Activated CD8-positive, alpha-beta memory T cell treated with anti-CD3 and anti-CD28 coated beads, Interleukin-2, amount 10 ng/mL, durations not matched to agents 7 days and 5 days (primary cell): Measurements from ENCODE around the gene NUP85. TPM values are rescaled to one million over a fixed set of nuclear protein-coding genes. Genes with fewer than 3 reads are reported as not detected.

Experiments
- ATAC-seq: fragments of 150-1000 bp; cut with Tn5 transposase; one replicate; pipeline ENCODE4 v1.10.0; 2021; ENCODE audit warnings: moderate library complexity
- CTCF ChIA-PET: fragments of 350-600 bp; sonication (Branson Sonifier 250); formaldehyde crosslinking; loops from one replicate; lab custom pipeline; 2021; ENCODE audit warnings: antibody characterized with exemption; lab: Charles Lee
- DNase-seq: peaks from one replicate; pipeline ENCODE4 v3.0.0-alpha.2; 2020
- H3K27ac Mint-ChIP-seq: one replicate; pipeline ENCODE4 v1.8.0; 2021; ENCODE audit warnings: mild to moderate bottlenecking, mixed read lengths
- H3K27me3 Mint-ChIP-seq: one replicate; pipeline ENCODE4 v1.8.0; 2021; ENCODE audit warnings: mixed read lengths
- H3K36me3 Mint-ChIP-seq: one replicate; pipeline ENCODE4 v1.8.0; 2021; ENCODE audit warnings: mild to moderate bottlenecking, mixed read lengths
- H3K4me1 Mint-ChIP-seq: one replicate; pipeline ENCODE4 v1.8.0; 2021; ENCODE audit warnings: mixed read lengths
- H3K4me3 Mint-ChIP-seq: one replicate; pipeline ENCODE4 v1.8.0; 2021; ENCODE audit warnings: mild to moderate bottlenecking, moderate library complexity, mixed read lengths
- H3K9me3 Mint-ChIP-seq: one replicate; pipeline ENCODE4 v1.8.0; 2022; ENCODE audit warnings: low read depth, mixed read lengths
- total RNA-seq, 2 experiments: library from RNA; stranded (reverse); gene quantifications; one replicate each; pipeline ENCODE4 v1.2.3, GENCODE V29; 2021

NUP85 gene
- total RNA-seq, 2 experiments from 2014 or later = 164 to 176 TPM

GRCh38 chr17:75208161-75208560 lies 2.7 kb downstream of the NUP85 start:
- peak overlapping the region; percentile 24 for H3K4me3 Mint-ChIP-seq
- DNase-seq (no peak), ATAC-seq (no peak)
- peaks cover 28% of the 10 kb centered on the region for H3K36me3 Mint-ChIP-seq
- peaks cover 22% of the 10 kb centered on the region for H3K4me1 Mint-ChIP-seq
- no peak overlapping the region for H3K27ac Mint-ChIP-seq
- CTCF ChIA-PET = interaction anchor here (0.7 to 2.9 kb wide), 7 partner anchors 13 to 247 kb away, joined by 3 to 12 read pairs (median 6); partner anchors contain the start of gene MIF4GD
- no peaks in the 10 kb centered on the region for H3K9me3 Mint-ChIP-seq
- H3K27me3 Mint-ChIP-seq = no peaks in the 10 kb centered on the region

GRCh38 chr17:75209061-75209460 lies 3.6 kb downstream of the NUP85 start:
- Mint-ChIP-seq H3K27ac (peak overlapping the region; percentile 47), H3K9me3 (no peaks in the 10 kb centered on the region), H3K4me1 (peaks cover 19% of the 10 kb centered on the region), H3K4me3 (no peak overlapping the region), H3K27me3 (no peaks in the 10 kb centered on the region), H3K36me3 (peaks cover 33% of the 10 kb centered on the region)
- CTCF ChIA-PET = interaction anchor here (0.6 to 1.8 kb wide), 7 partner anchors 12 to 925 kb away, joined by 3 to 7 read pairs (median 6); partner anchors contain the start of gene MIF4GD
- DNase-seq (no peak), ATAC-seq (no peak)

- H3K27me3 Mint-ChIP-seq = no peaks in the 10 kb centered on the region
- H3K4me1 Mint-ChIP-seq = no peaks in the 10 kb centered on the region
- CTCF ChIA-PET = interaction anchor here (1.4 kb wide), 1 partner anchor 46 kb away, joined by 4 read pairs; no protein-coding TSS in a partner anchor
- no peaks in the 10 kb centered on the region for H3K9me3 Mint-ChIP-seq
- DNase-seq (no peak), ATAC-seq (no peak)
- peaks cover 48% of the 10 kb centered on the region for H3K36me3 Mint-ChIP-seq
- H3K27ac Mint-ChIP-seq = no peak overlapping the region
- no peak overlapping the region for H3K4me3 Mint-ChIP-seq
These were observed 12.7 kb downstream of the NUP85 start for GRCh38 chr17:75218131-75218530.

GRCh38 chr17:75219815-75220214 lies 14.3 kb downstream of the NUP85 start:
- Mint-ChIP-seq H3K27ac (no peak overlapping the region), H3K4me3 (no peak overlapping the region), H3K36me3 (peaks cover 47% of the 10 kb centered on the region), H3K4me1 (no peaks in the 10 kb centered on the region), H3K27me3 (no peaks in the 10 kb centered on the region), H3K9me3 (no peaks in the 10 kb centered on the region)
- no peak for DNase-seq
- CTCF ChIA-PET = interaction anchor here (0.7 to 2.5 kb wide), 5 partner anchors 11 to 23 kb away, joined by 3 to 9 read pairs (median 6); no protein-coding TSS in a partner anchor
- ATAC-seq = no peak

- CTCF ChIA-PET = interaction anchor here (0.5 to 1.6 kb wide), 5 partner anchors 13 to 111 kb away, joined by 3 to 4 read pairs (median 3); no protein-coding TSS in a partner anchor
- ATAC-seq (no peak), DNase-seq (no peak)
- Mint-ChIP-seq H3K9me3 (no peaks in the 10 kb centered on the region), H3K4me3 (no peak overlapping the region), H3K27me3 (no peaks in the 10 kb centered on the region), H3K36me3 (peaks cover 44% of the 10 kb centered on the region), H3K27ac (no peak overlapping the region), H3K4me1 (no peaks in the 10 kb centered on the region)
These were observed 19.5 kb downstream of the NUP85 start for GRCh38 chr17:75225016-75225415.

- CTCF ChIA-PET = interaction anchor here (3.6 kb wide), 1 partner anchor 12 kb away, joined by 23 read pairs; no protein-coding TSS in a partner anchor
- Mint-ChIP-seq H3K36me3 (peaks cover 55% of the 10 kb centered on the region), H3K9me3 (no peaks in the 10 kb centered on the region), H3K27me3 (no peaks in the 10 kb centered on the region), H3K4me1 (no peaks in the 10 kb centered on the region), H3K27ac (no peak overlapping the region), H3K4me3 (no peak overlapping the region)
- ATAC-seq (no peak), DNase-seq (no peak)
These were observed 22.2 kb downstream of the NUP85 start for GRCh38 chr17:75227729-75228128.

GRCh38 chr17:75228305-75228704 lies 22.8 kb downstream of the NUP85 start:
- CTCF ChIA-PET = interaction anchor here (1.1 to 3.6 kb wide), 4 partner anchors 12 to 114 kb away, joined by 3 to 23 read pairs (median 4); no protein-coding TSS in a partner anchor
- DNase-seq (no peak), ATAC-seq (no peak)
- no peak overlapping the region for H3K4me3 Mint-ChIP-seq
- H3K4me1 Mint-ChIP-seq = no peaks in the 10 kb centered on the region
- H3K36me3 Mint-ChIP-seq = peaks cover 58% of the 10 kb centered on the region
- no peaks in the 10 kb centered on the region for H3K9me3 Mint-ChIP-seq
- no peaks in the 10 kb centered on the region for H3K27me3 Mint-ChIP-seq
- H3K27ac Mint-ChIP-seq = no peak overlapping the region

GRCh38 chr17:75228847-75229246 lies 23.4 kb downstream of the NUP85 start:
- no peaks in the 10 kb centered on the region for H3K4me1 Mint-ChIP-seq
- no peaks in the 10 kb centered on the region for H3K27me3 Mint-ChIP-seq
- CTCF ChIA-PET = interaction anchor here (1.1 to 3.6 kb wide), 4 partner anchors 11 to 115 kb away, joined by 3 to 23 read pairs (median 4); no protein-coding TSS in a partner anchor
- H3K36me3 Mint-ChIP-seq = peaks cover 56% of the 10 kb centered on the region
- DNase-seq (no peak), ATAC-seq (no peak)
- H3K9me3 Mint-ChIP-seq = no peaks in the 10 kb centered on the region
- H3K27ac Mint-ChIP-seq = no peak overlapping the region
- no peak overlapping the region for H3K4me3 Mint-ChIP-seq

GRCh38 chr17:75231071-75231470 lies 25.6 kb downstream of the NUP85 start:
- Mint-ChIP-seq H3K9me3 (no peaks in the 10 kb centered on the region), H3K4me1 (no peaks in the 10 kb centered on the region), H3K36me3 (peaks cover 54% of the 10 kb centered on the region), H3K27ac (no peak overlapping the region), H3K27me3 (no peaks in the 10 kb centered on the region), H3K4me3 (no peak overlapping the region)
- no peak for ATAC-seq
- CTCF ChIA-PET = interaction anchor here (1.4 to 3.6 kb wide), 2 partner anchors 9 to 30 kb away, joined by 3 to 23 read pairs; no protein-coding TSS in a partner anchor
- no peak for DNase-seq

- no peak for DNase-seq
- Mint-ChIP-seq H3K9me3 (no peaks in the 10 kb centered on the region), H3K4me3 (no peak overlapping the region), H3K4me1 (no peaks in the 10 kb centered on the region), H3K27ac (no peak overlapping the region), H3K36me3 (peaks cover 54% of the 10 kb centered on the region), H3K27me3 (no peaks in the 10 kb centered on the region)
- CTCF ChIA-PET = interaction anchor here (0.6 to 1.4 kb wide), 3 partner anchors 30 to 318 kb away, joined by 3 to 4 read pairs (median 3); no protein-coding TSS in a partner anchor
- no peak for ATAC-seq
These were observed 26.4 kb downstream of the NUP85 start for GRCh38 chr17:75231741-75232464.

- CTCF ChIA-PET = interaction anchor here (0.9 to 1.3 kb wide), 2 partner anchors 119 to 272 kb away, joined by 4 read pairs; no protein-coding TSS in a partner anchor
- H3K9me3 Mint-ChIP-seq = no peaks in the 10 kb centered on the region
- ATAC-seq = no peak
- H3K4me3 Mint-ChIP-seq = no peak overlapping the region
- H3K36me3 Mint-ChIP-seq = peaks cover 57% of the 10 kb centered on the region
- DNase-seq = no peak
- no peaks in the 10 kb centered on the region for H3K4me1 Mint-ChIP-seq
- no peaks in the 10 kb centered on the region for H3K27me3 Mint-ChIP-seq
- no peak overlapping the region for H3K27ac Mint-ChIP-seq
These were observed 27.3 kb downstream of the NUP85 start for GRCh38 chr17:75232786-75233185.

GRCh38 chr17:75237100-75238014 lies 31.9 kb downstream of the NUP85 start:
- H3K4me1 Mint-ChIP-seq = peaks cover 19% of the 10 kb centered on the region
- no peak overlapping the region for H3K27ac Mint-ChIP-seq
- H3K36me3 Mint-ChIP-seq = peaks cover 48% of the 10 kb centered on the region
- CTCF ChIA-PET = interaction anchor here (0.8 to 4.9 kb wide), 8 partner anchors 10 to 279 kb away, joined by 3 to 26 read pairs (median 3); partner anchors contain the start of gene GGA3
- no peaks in the 10 kb centered on the region for H3K27me3 Mint-ChIP-seq
- DNase-seq (no peak), ATAC-seq (no peak)
- H3K9me3 Mint-ChIP-seq = no peaks in the 10 kb centered on the region
- no peak overlapping the region for H3K4me3 Mint-ChIP-seq
